Measurements from ENCODE around the gene BNIP5.

The BNIP5 gene

GRCh38 chr6:36286858-36287257 lies 49.8 kb downstream of the BNIP5 start (continued):
- TF ChIP-seq BCL6B (tag by site-specific recombination; IDR thresholded peaks at IDR 0.05) (0 out of 2 replicates have a peak, but pooled peaks have one; percentile 25), SCRT2 (tag by site-specific recombination; IDR thresholded peaks at IDR 0.05) (no peak), ZSCAN16 (tag by site-specific recombination; IDR thresholded peaks at IDR 0.05) (no peak), GLIS1 (tag by site-specific recombination; IDR thresholded peaks at IDR 0.05) (peak; percentile 90), ZNF776 (tag by site-specific recombination; IDR thresholded peaks at IDR 0.05; ENCODE audit: borderline replicate concordance) (no peak), GLIS2 (tag by site-specific recombination; IDR thresholded peaks at IDR 0.05) (no peak), ZNF184 (tag by site-specific recombination; IDR thresholded peaks at IDR 0.05) (no peak), HOXA7 (CRISPR knock-in tag; IDR thresholded peaks at IDR 0.05; ENCODE audit: borderline replicate concordance) (no peak), ZNF132 (tag by site-specific recombination; IDR thresholded peaks at IDR 0.05; ENCODE audit: borderline replicate concordance) (no peak), KLF16 (tag by site-specific recombination; IDR thresholded peaks at IDR 0.05) (no peak), IKZF3 (tag by site-specific recombination; IDR thresholded peaks at IDR 0.05) (peak; percentile 74), ZFP69B (tag by site-specific recombination; IDR thresholded peaks at IDR 0.05) (no peak), ZNF600 (tag by site-specific recombination; IDR thresholded peaks at IDR 0.05) (no peak), ZNF280C (tag by site-specific recombination; IDR thresholded peaks at IDR 0.05) (no peak), ZNF324 (tag by site-specific recombination; IDR thresholded peaks at IDR 0.05) (0 out of 2 replicates have a peak, but pooled peaks have one; percentile 16), ZNF391 (tag by site-specific recombination; IDR thresholded peaks at IDR 0.05; ENCODE audit: borderline replicate concordance, low read depth) (no peak), ZSCAN18 (tag by site-specific recombination; IDR thresholded peaks at IDR 0.05) (no peak), ZNF596 (tag by site-specific recombination; IDR thresholded peaks at IDR 0.05) (peak; percentile 63; the same call in 1 of the 2 replicates), ZNF654 (tag by site-specific recombination; IDR thresholded peaks at IDR 0.05; ENCODE audit: low read depth) (no peak), HOXD13 (CRISPR knock-in tag; IDR thresholded peaks at IDR 0.05; ENCODE audit: borderline replicate concordance) (peak; percentile 93), ZNF791 (tag by site-specific recombination; IDR thresholded peaks at IDR 0.05) (no peak), ZNF23 (tag by site-specific recombination; IDR thresholded peaks at IDR 0.05; ENCODE audit: borderline replicate concordance) (no peak), OSR2 (tag by site-specific recombination; IDR thresholded peaks at IDR 0.05) (peak; percentile 71; the same call in 1 of the 2 replicates), TRIM28 (IDR thresholded peaks at IDR 0.05; ENCODE audit: borderline replicate concordance, low read length) (no peak), ZNF274 (IDR thresholded peaks at IDR 0.05; ENCODE audit: low read length) (no peak), ZNF274 (tag by site-specific recombination; IDR thresholded peaks at IDR 0.05; ENCODE audit: borderline replicate concordance) (no peak), FEZF1 (tag by site-specific recombination; IDR thresholded peaks at IDR 0.05) (peak; percentile 88), ZNF354C (tag by site-specific recombination; IDR thresholded peaks at IDR 0.05; ENCODE audit: borderline replicate concordance, low read depth) (no peak), ZNF76 (tag by site-specific recombination; IDR thresholded peaks at IDR 0.05; ENCODE audit: borderline replicate concordance, low read depth) (no peak), ZNF335 (tag by site-specific recombination; conservative IDR thresholded peaks at IDR 0.05) (peak; percentile 5; the same call in 1 of the 2 replicates), KLF8 (tag by site-specific recombination; IDR thresholded peaks at IDR 0.05) (no peak), ZNF670 (tag by site-specific recombination; IDR thresholded peaks at IDR 0.05; ENCODE audit: low read depth) (no peak), WT1 (tag by site-specific recombination; IDR thresholded peaks at IDR 0.05) (peak; percentile 41; the same call in 1 of the 2 replicates), GLI2 (tag by site-specific recombination; IDR thresholded peaks at IDR 0.05; ENCODE audit: borderline replicate concordance, low read depth) (no peak), SALL2 (tag by site-specific recombination; IDR thresholded peaks at IDR 0.05; ENCODE audit: borderline replicate concordance) (no peak), ZNF549 (tag by site-specific recombination; IDR thresholded peaks at IDR 0.05) (no peak), ZFP3 (tag by site-specific recombination; IDR thresholded peaks at IDR 0.05; ENCODE audit: low read depth) (no peak; the same call in 1 of the 2 replicates), ZNF121 (tag by site-specific recombination; IDR thresholded peaks at IDR 0.05) (peak; percentile 81; the same call in 1 of the 2 replicates)
